SK-N-SH (cell line): ENCODE data around the gene CDX2. TPM values are rescaled to one million over a fixed set of nuclear protein-coding genes. Genes with fewer than 3 reads are reported as not detected.
A peak's percentile ranks its signal among the peaks of the same experiment; 100 is the strongest.

Source experiments
- CTCF ChIA-PET: fragments of 300-600, 350-600 bp; formaldehyde crosslinking; extraction: SDS; loops from one replicate; lab custom pipeline; 2021; lab: Yijun Ruan, JAX
- POLR2A ChIA-PET: fragments of 350-600 bp; sonication (Branson Sonifier 250); formaldehyde crosslinking; extraction: SDS; loops from one replicate; lab custom pipeline; 2020; ENCODE audit warnings: antibody characterized with exemption, inconsistent platforms; lab: Yijun Ruan, JAX
- DNase-seq: peaks from one replicate; pipeline ENCODE4 v3.0.0; 2012
- H2AFZ ChIP-seq: fragments of 200-600 bp; sonication (generic); 2 replicates; pipeline ENCODE4 v1.8.1; 2016; ENCODE audit warnings: antibody characterized with exemption, mild to moderate bottlenecking, low read depth
- H3F3A ChIP-seq: fragments of 200-600 bp; sonication (generic); replicated peaks from 2 replicates; pipeline ENCODE3; 2016; ENCODE audit warnings: antibody characterized with exemption, mild to moderate bottlenecking; ENCODE audit not compliant: insufficient read depth
- H3K27ac ChIP-seq, 2 experiments: fragments of 200-500 bp in 1 of 2; fragments of 200-600 bp in 1 of 2; sonication (Bioruptor generic) in 1 of 2; sonication (generic), shearing (Covaris generic) in 1 of 2; 2 replicates each; pipeline versions ENCODE4 v1.5.1 to v1.6.1; 2014 to 2016; ENCODE audit warnings: low read depth in 2 of 2, inconsistent platforms in 1 of 2, low read length in 1 of 2, mild to moderate bottlenecking in 1 of 2, mixed read lengths in 1 of 2
- H3K27me3 ChIP-seq: fragments of 200-600 bp; sonication (generic), shearing (Covaris generic); 2 replicates; pipeline ENCODE4 v1.6.1; 2016; ENCODE audit warnings: mixed run types; ENCODE audit not compliant: insufficient read depth
- H3K36me3 ChIP-seq, 2 experiments: fragments of 200-500 bp in 1 of 2; fragments of 200-600 bp in 1 of 2; sonication (Bioruptor generic) in 1 of 2; sonication (generic) in 1 of 2; replicated peaks in 1 of 2; 2 replicates each; pipeline versions ENCODE3 to v1.5.1; 2014 to 2016; ENCODE audit warnings: low read length in 1 of 2, mild to moderate bottlenecking in 1 of 2; ENCODE audit not compliant: insufficient read depth in 2 of 2, control insufficient read depth in 1 of 2
- H3K4me1 ChIP-seq, 2 experiments: fragments of 200-500 bp in 1 of 2; fragments of 200-600 bp in 1 of 2; sonication (Bioruptor generic) in 1 of 2; sonication (generic), shearing (Covaris generic) in 1 of 2; 2 replicates each; pipeline versions ENCODE4 v1.5.1 to v1.6.1; 2014 to 2016; ENCODE audit warnings: low read depth in 1 of 2, low read length in 1 of 2, mixed run types in 1 of 2; ENCODE audit not compliant: insufficient read depth in 2 of 2, control insufficient read depth in 1 of 2
- H3K4me2 ChIP-seq: fragments of 200-600 bp; sonication (generic), shearing (Covaris generic); 2 replicates; pipeline ENCODE4 v1.6.1; 2017; ENCODE audit warnings: mixed run types
- H3K4me3 ChIP-seq, 2 experiments: fragments of 200-500 bp in 1 of 2; fragments of 200-600 bp in 1 of 2; sonication (Bioruptor generic) in 1 of 2; sonication (generic), shearing (Covaris generic) in 1 of 2; 2 replicates each; pipeline versions ENCODE4 v1.5.1 to v1.8.1; 2014 to 2016; ENCODE audit warnings: low read depth in 2 of 2, inconsistent platforms in 1 of 2, low read length in 1 of 2, mild to moderate bottlenecking in 1 of 2, mixed read lengths in 1 of 2, moderate library complexity in 1 of 2
- H3K79me2 ChIP-seq: fragments of 200-600 bp; sonication (generic); 2 replicates; pipeline ENCODE4 v1.8.1; 2017; ENCODE audit warnings: mild to moderate bottlenecking; ENCODE audit not compliant: insufficient read depth
- H3K9ac ChIP-seq: fragments of 200-600 bp; sonication (generic); 2 replicates; pipeline ENCODE4 v1.6.1; 2017; ENCODE audit warnings: mixed run types
- H3K9me2 ChIP-seq: fragments of 200-600 bp; sonication (generic); 2 replicates; pipeline ENCODE4 v1.6.1; 2017; ENCODE audit warnings: mixed run types
- H3K9me3 ChIP-seq: fragments of 200-600 bp; sonication (generic); 2 replicates; pipeline ENCODE4 v1.6.1; 2017; ENCODE audit warnings: mixed run types, mild to moderate bottlenecking, moderate library complexity
- H4K20me1 ChIP-seq: fragments of 200-600 bp; sonication (generic); 2 replicates; pipeline ENCODE4 v1.6.1; 2017; ENCODE audit warnings: mild to moderate bottlenecking, mixed run types; ENCODE audit not compliant: insufficient read depth
- ELF1 ChIP-seq: IDR thresholded peaks from 2 replicates; pipeline ENCODE4 v1.4.0; 2012
- FOSL2 ChIP-seq: IDR thresholded peaks from 2 replicates; pipeline ENCODE4 v1.4.0; 2012; ENCODE audit warnings: low read depth, mild to moderate bottlenecking, moderate library complexity, borderline replicate concordance
- FOXJ3 ChIP-seq: sonication (generic); formaldehyde crosslinking; IDR thresholded peaks from 2 replicates; pipeline ENCODE4 v1.5.1; 2020; ENCODE audit warnings: mild to moderate bottlenecking, missing genetic modification reagents
- GABPA ChIP-seq: IDR thresholded peaks from 2 replicates; pipeline ENCODE4 v1.4.0; 2012; ENCODE audit warnings: low read depth, mild to moderate bottlenecking
- GATA2 ChIP-seq: sonication (generic); formaldehyde crosslinking; IDR thresholded peaks from 2 replicates; pipeline ENCODE4 v1.5.0; 2020; ENCODE audit warnings: mild to moderate bottlenecking, missing genetic modification reagents
- JUND ChIP-seq: IDR thresholded peaks from 2 replicates; pipeline ENCODE4 v1.4.0; 2012
- NFIC ChIP-seq: IDR thresholded peaks from 2 replicates; pipeline ENCODE4 v1.4.0; 2012; ENCODE audit warnings: borderline replicate concordance
- NRF1 ChIP-seq: IDR thresholded peaks from 2 replicates; pipeline ENCODE4 v1.6.1; 2012; ENCODE audit warnings: low read depth, mild to moderate bottlenecking, low read length
- POLR2AphosphoS5 ChIP-seq: IDR thresholded peaks from 2 replicates; pipeline ENCODE4 v1.6.1; 2012; ENCODE audit warnings: low read depth, low read length
- RFX5 ChIP-seq: IDR thresholded peaks from 2 replicates; pipeline ENCODE4 v1.6.1; 2012; ENCODE audit warnings: mild to moderate bottlenecking, improper control_type of control experiment, low read length
- RXRA ChIP-seq: IDR thresholded peaks from 2 replicates; pipeline ENCODE4 v1.4.0; 2012; ENCODE audit warnings: low read depth, mild to moderate bottlenecking, borderline replicate concordance
- SMC3 ChIP-seq: IDR thresholded peaks from 2 replicates; pipeline ENCODE4 v1.6.1; 2012; ENCODE audit warnings: low read depth, low read length, improper control_type of control experiment
- TCF12 ChIP-seq: IDR thresholded peaks from 2 replicates; pipeline ENCODE4 v1.4.0; 2012
- TEAD4 ChIP-seq: IDR thresholded peaks from 2 replicates; pipeline ENCODE4 v1.4.0; 2012; ENCODE audit warnings: mild to moderate bottlenecking, borderline replicate concordance; ENCODE audit not compliant: insufficient read depth
- WGBS: methylation state at CpG from one replicate; pipeline ENCODE4 v1.1.6; 2017; ENCODE audit warnings: low lambda C conversion rate; 5-methylcytosine and 5-hydroxymethylcytosine counted together
- polyA plus RNA-seq, 3 experiments: library from polyadenylated mRNA; depleted of rRNA; stranded (reverse); fragments of >200 nt; gene quantifications; 2 replicates each; pipeline ENCODE4 v1.2.3, GENCODE V29; 2012
- TF ChIP-seq, protein P1 (sequence below): IDR thresholded peaks from 2 replicates; pipeline ENCODE4 v1.4.0; 2012; ENCODE audit warnings: low read depth, borderline replicate concordance
- TF ChIP-seq, protein P2 (sequence below): IDR thresholded peaks from 2 replicates; pipeline ENCODE4 v1.6.1; 2012; ENCODE audit warnings: mild to moderate bottlenecking, low read depth, low read length, moderate library complexity
- TF ChIP-seq, protein P3 (sequence below): IDR thresholded peaks from 2 replicates; pipeline ENCODE4; 2012
- TF ChIP-seq, protein P4 (sequence below): fragments of 150-350 bp; IDR thresholded peaks from 2 replicates; pipeline ENCODE4 v1.6.1; 2016; ENCODE audit warnings: mild to moderate bottlenecking, low read depth, low read length

CDX2 gene
- polyA plus RNA-seq, 1 of the 3 experiments (the other 2 are of a cell fraction), result not detected

DNA sequence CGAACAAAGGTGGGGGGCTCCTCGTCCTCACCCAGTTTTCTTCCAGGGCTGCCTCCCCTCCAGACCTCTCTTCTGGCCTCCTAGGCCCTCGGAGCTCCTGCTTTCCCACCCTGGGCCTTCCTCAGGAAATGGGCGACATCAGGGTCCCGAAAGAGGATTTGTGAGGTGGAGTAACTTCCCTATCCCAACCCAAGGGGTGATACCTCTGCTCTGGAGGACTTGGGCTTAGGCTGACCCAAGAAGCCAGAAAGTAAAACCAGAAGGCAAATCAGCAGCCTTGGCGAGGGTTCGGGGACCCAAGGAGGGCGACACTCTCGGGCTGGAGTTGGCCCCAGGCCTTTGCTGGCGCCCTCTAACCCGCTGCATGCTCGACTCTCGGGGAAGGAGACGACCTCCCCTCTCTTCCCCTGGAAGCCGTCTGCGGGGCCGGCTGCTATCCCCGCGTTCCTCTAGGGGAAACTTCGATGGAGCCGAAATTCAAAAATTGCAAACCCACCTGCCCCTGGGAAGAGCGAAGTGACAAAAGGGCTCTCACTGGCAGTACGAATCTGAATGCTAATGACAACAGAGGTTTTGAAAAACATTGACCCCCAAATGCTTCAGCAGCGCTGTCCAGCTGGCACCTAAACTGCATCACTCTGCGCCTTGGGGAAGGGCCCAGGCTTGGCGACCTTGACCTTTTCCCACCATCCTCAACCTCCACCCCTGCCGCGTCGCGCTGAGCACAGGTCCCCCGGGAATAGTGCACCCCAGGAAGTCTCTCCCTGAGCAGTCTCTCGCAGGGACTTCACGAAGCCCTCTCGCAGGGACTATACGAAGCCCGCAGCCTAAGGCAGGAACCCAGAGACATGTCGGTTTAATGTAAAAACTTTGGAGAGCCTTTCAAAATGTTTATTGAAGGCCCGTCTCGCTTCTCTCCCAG, 46.9 kb downstream of the CDX2 start:
- DNase-seq, result peak; percentile 24
- H3K9me2 ChIP-seq, result no peaks in the 10 kb centered on the region
- peaks cover 98% of the 10 kb centered on the region for H3K27me3 ChIP-seq
- ChIA-PET CTCF (interaction anchor here (2.5 kb wide), 1 partner anchor 32 kb away, joined by 12 read pairs; no protein-coding TSS in a partner anchor), POLR2A (no interaction called here)
- no peak overlapping the region for H3K4me3 ChIP-seq
- TF ChIP-seq, protein P1, sequence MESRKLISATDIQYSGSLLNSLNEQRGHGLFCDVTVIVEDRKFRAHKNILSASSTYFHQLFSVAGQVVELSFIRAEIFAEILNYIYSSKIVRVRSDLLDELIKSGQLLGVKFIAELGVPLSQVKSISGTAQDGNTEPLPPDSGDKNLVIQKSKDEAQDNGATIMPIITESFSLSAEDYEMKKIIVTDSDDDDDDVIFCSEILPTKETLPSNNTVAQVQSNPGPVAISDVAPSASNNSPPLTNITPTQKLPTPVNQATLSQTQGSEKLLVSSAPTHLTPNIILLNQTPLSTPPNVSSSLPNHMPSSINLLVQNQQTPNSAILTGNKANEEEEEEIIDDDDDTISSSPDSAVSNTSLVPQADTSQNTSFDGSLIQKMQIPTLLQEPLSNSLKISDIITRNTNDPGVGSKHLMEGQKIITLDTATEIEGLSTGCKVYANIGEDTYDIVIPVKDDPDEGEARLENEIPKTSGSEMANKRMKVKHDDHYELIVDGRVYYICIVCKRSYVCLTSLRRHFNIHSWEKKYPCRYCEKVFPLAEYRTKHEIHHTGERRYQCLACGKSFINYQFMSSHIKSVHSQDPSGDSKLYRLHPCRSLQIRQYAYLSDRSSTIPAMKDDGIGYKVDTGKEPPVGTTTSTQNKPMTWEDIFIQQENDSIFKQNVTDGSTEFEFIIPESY, result no peak
- TF ChIP-seq ELF1 (no peak), TCF12 (no peak), GABPA (no peak), FOSL2 (no peak), RXRA (no peak), NRF1 (no peak), NFIC (no peak), GATA2 (CRISPR knock-in tag) (no peak), TEAD4 (no peak), RFX5 (no peak), FOXJ3 (CRISPR knock-in tag) (no peak), SMC3 (no peak), POLR2AphosphoS5 (no peak), JUND (no peak)
- TF ChIP-seq, protein P2, sequence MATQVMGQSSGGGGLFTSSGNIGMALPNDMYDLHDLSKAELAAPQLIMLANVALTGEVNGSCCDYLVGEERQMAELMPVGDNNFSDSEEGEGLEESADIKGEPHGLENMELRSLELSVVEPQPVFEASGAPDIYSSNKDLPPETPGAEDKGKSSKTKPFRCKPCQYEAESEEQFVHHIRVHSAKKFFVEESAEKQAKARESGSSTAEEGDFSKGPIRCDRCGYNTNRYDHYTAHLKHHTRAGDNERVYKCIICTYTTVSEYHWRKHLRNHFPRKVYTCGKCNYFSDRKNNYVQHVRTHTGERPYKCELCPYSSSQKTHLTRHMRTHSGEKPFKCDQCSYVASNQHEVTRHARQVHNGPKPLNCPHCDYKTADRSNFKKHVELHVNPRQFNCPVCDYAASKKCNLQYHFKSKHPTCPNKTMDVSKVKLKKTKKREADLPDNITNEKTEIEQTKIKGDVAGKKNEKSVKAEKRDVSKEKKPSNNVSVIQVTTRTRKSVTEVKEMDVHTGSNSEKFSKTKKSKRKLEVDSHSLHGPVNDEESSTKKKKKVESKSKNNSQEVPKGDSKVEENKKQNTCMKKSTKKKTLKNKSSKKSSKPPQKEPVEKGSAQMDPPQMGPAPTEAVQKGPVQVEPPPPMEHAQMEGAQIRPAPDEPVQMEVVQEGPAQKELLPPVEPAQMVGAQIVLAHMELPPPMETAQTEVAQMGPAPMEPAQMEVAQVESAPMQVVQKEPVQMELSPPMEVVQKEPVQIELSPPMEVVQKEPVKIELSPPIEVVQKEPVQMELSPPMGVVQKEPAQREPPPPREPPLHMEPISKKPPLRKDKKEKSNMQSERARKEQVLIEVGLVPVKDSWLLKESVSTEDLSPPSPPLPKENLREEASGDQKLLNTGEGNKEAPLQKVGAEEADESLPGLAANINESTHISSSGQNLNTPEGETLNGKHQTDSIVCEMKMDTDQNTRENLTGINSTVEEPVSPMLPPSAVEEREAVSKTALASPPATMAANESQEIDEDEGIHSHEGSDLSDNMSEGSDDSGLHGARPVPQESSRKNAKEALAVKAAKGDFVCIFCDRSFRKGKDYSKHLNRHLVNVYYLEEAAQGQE, result no peak
- TF ChIP-seq, protein P3, sequence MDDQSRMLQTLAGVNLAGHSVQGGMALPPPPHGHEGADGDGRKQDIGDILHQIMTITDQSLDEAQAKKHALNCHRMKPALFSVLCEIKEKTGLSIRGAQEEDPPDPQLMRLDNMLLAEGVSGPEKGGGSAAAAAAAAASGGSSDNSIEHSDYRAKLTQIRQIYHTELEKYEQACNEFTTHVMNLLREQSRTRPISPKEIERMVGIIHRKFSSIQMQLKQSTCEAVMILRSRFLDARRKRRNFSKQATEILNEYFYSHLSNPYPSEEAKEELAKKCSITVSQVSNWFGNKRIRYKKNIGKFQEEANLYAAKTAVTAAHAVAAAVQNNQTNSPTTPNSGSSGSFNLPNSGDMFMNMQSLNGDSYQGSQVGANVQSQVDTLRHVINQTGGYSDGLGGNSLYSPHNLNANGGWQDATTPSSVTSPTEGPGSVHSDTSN, result no peak
- TF ChIP-seq, protein P4, sequence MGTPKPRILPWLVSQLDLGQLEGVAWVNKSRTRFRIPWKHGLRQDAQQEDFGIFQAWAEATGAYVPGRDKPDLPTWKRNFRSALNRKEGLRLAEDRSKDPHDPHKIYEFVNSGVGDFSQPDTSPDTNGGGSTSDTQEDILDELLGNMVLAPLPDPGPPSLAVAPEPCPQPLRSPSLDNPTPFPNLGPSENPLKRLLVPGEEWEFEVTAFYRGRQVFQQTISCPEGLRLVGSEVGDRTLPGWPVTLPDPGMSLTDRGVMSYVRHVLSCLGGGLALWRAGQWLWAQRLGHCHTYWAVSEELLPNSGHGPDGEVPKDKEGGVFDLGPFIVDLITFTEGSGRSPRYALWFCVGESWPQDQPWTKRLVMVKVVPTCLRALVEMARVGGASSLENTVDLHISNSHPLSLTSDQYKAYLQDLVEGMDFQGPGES, result no peak
- no peak overlapping the region for H2AFZ ChIP-seq
- H3F3A ChIP-seq, result no peaks in the 10 kb centered on the region
- no peaks in the 10 kb centered on the region for H4K20me1 ChIP-seq
- no peak overlapping the region for H3K4me2 ChIP-seq
- H3K9me3 ChIP-seq, result no peaks in the 10 kb centered on the region
- H3K4me1 ChIP-seq, result no peaks in the 10 kb centered on the region
- H3K9ac ChIP-seq, result no peak overlapping the region
- H3K79me2 ChIP-seq, result no peaks in the 10 kb centered on the region
- H3K27ac ChIP-seq, result no peak overlapping the region
- no peaks in the 10 kb centered on the region for H3K36me3 ChIP-seq
- 8% methylated on average over 26 of the region's 39 CpGs for WGBS
